H9 (cell line): ENCODE measurements around the gene WDR36. TPM values are rescaled to one million over a fixed set of nuclear protein-coding genes. Genes with fewer than 3 reads are reported as not detected.

Experiments used
- DNase-seq: peaks from one replicate; pipeline ENCODE4 v3.0.0-alpha.2; 2017
- H2AFZ ChIP-seq: one replicate; pipeline ENCODE4 v1.6.1; 2013; ENCODE audit warnings: mild to moderate bottlenecking, low read length, control low read depth, moderate library complexity
- H2AK5ac ChIP-seq: 2 replicates; pipeline ENCODE4 v1.6.1; 2013; ENCODE audit warnings: low read length, control low read depth, mixed read lengths; ENCODE audit not compliant: insufficient read length
- H2BK120ac ChIP-seq: one replicate; pipeline ENCODE4 v1.6.1; 2013; ENCODE audit warnings: low read depth, mild to moderate bottlenecking, low read length, control low read depth, inconsistent platforms; ENCODE audit not compliant: poor library complexity, severe bottlenecking
- H2BK12ac ChIP-seq: 2 replicates; pipeline ENCODE4 v1.6.1; 2013; ENCODE audit warnings: low read length, control low read depth, mixed read lengths, low read depth; ENCODE audit not compliant: insufficient read length
- H2BK15ac ChIP-seq: 2 replicates; pipeline ENCODE4 v1.6.1; 2013; ENCODE audit warnings: low read depth, low read length, control low read depth
- H2BK20ac ChIP-seq: one replicate; pipeline ENCODE4 v1.6.1; 2013; ENCODE audit warnings: low read depth, mild to moderate bottlenecking, low read length, control low read depth, inconsistent platforms; ENCODE audit not compliant: poor library complexity, severe bottlenecking
- H2BK5ac ChIP-seq: 2 replicates; pipeline ENCODE4 v1.6.1; 2013; ENCODE audit warnings: low read length, control low read depth, mixed read lengths; ENCODE audit not compliant: insufficient read length
- H3K14ac ChIP-seq: 2 replicates; pipeline ENCODE4 v1.6.1; 2013; ENCODE audit warnings: low read length, control low read depth; ENCODE audit not compliant: insufficient read depth
- H3K18ac ChIP-seq: 2 replicates; pipeline ENCODE4 v1.6.1; 2013; ENCODE audit warnings: low read depth, mild to moderate bottlenecking, mixed read lengths, low read length, control low read depth; ENCODE audit not compliant: insufficient read length
- H3K23ac ChIP-seq: 2 replicates; pipeline ENCODE4 v1.6.1; 2013; ENCODE audit warnings: low read length, control low read depth, mixed read lengths, low read depth; ENCODE audit not compliant: insufficient read length
- H3K23me2 ChIP-seq: 2 replicates; pipeline ENCODE4 v1.6.1; 2013; ENCODE audit warnings: low read depth, mild to moderate bottlenecking, mixed read lengths, low read length, control low read depth; ENCODE audit not compliant: insufficient read length, poor library complexity, severe bottlenecking
- H3K27ac ChIP-seq: 2 replicates; pipeline ENCODE4 v1.5.1; 2013; ENCODE audit warnings: low read length, control low read depth, mixed read lengths, low read depth; ENCODE audit not compliant: insufficient read length
- H3K27me3 ChIP-seq: 2 replicates; pipeline ENCODE4 v1.6.1; 2013; ENCODE audit warnings: low read length, control low read depth, inconsistent platforms; ENCODE audit not compliant: insufficient read depth
- H3K4ac ChIP-seq: 2 replicates; pipeline ENCODE4 v1.6.1; 2013; ENCODE audit warnings: low read depth, mild to moderate bottlenecking, control low read depth, inconsistent platforms, low read length, moderate library complexity
- H3K4me1 ChIP-seq: 2 replicates; pipeline ENCODE4 v1.6.1; 2013; ENCODE audit warnings: low read length, control low read depth, inconsistent platforms; ENCODE audit not compliant: insufficient read depth
- H3K4me2 ChIP-seq: 2 replicates; pipeline ENCODE4 v1.6.1; 2013; ENCODE audit warnings: low read length, control low read depth, mixed read lengths; ENCODE audit not compliant: insufficient read length, insufficient read depth
- H3K56ac ChIP-seq: 2 replicates; pipeline ENCODE4 v1.6.1; 2013; ENCODE audit warnings: low read depth, mild to moderate bottlenecking, mixed read lengths, low read length, control low read depth; ENCODE audit not compliant: insufficient read length
- H3K79me1 ChIP-seq: 2 replicates; pipeline ENCODE4 v1.6.1; 2013; ENCODE audit warnings: low read depth, mild to moderate bottlenecking, moderate library complexity, low read length, control low read depth, inconsistent platforms; ENCODE audit not compliant: insufficient read depth, poor library complexity, severe bottlenecking
- H3K79me2 ChIP-seq: 2 replicates; pipeline ENCODE4 v1.6.1; 2013; ENCODE audit warnings: low read length, control low read depth, inconsistent platforms; ENCODE audit not compliant: insufficient read depth
- H3K9ac ChIP-seq: 2 replicates; pipeline ENCODE4 v1.6.1; 2013; ENCODE audit warnings: low read length, control low read depth, mixed read lengths; ENCODE audit not compliant: insufficient read length; ENCODE audit errors: extremely low read depth
- H3K9me3 ChIP-seq: one replicate; pipeline ENCODE4 v1.6.1; 2013; ENCODE audit warnings: low read depth, low read length, inconsistent platforms; ENCODE audit not compliant: control insufficient read depth
- H3T11ph ChIP-seq: one replicate; pipeline ENCODE4 v1.6.1; 2013; ENCODE audit warnings: mild to moderate bottlenecking, low read length, control low read depth, inconsistent platforms
- H4K20me1 ChIP-seq: one replicate; pipeline ENCODE4 v1.6.1; 2013; ENCODE audit not compliant: control insufficient read depth, insufficient read length, insufficient read depth
- H4K5ac ChIP-seq: 2 replicates; pipeline ENCODE4 v1.6.1; 2013; ENCODE audit warnings: low read depth, mild to moderate bottlenecking, mixed read lengths, low read length, control low read depth; ENCODE audit not compliant: insufficient read length
- H4K8ac ChIP-seq: replicated peaks from 2 replicates; pipeline ENCODE4 v1.6.1; 2013; ENCODE audit warnings: low read length, control low read depth, mixed read lengths, low read depth; ENCODE audit not compliant: insufficient read length
- H4K91ac ChIP-seq: 2 replicates; pipeline ENCODE4 v1.6.1; 2013; ENCODE audit warnings: low read depth, mild to moderate bottlenecking, moderate library complexity, mixed read lengths, low read length, control low read depth; ENCODE audit not compliant: insufficient read length
- H3K27ac Mint-ChIP-seq, 3 experiments: 2 replicates in 2 of 3; 3 replicates in 1 of 3; pipeline ENCODE4 v1.8.0; 2020 to 2021; ENCODE audit warnings: mixed read lengths in 3 of 3, mild to moderate bottlenecking in 1 of 3, moderate library complexity in 1 of 3
- H3K27me3 Mint-ChIP-seq: 2 replicates; pipeline ENCODE4 v1.8.0; 2021; ENCODE audit warnings: low read depth, mild to moderate bottlenecking, moderate library complexity, mixed read lengths
- H3K36me3 Mint-ChIP-seq, 3 experiments: 2 replicates in 2 of 3; 3 replicates in 1 of 3; pipeline ENCODE4 v1.8.0; 2020 to 2021; ENCODE audit warnings: low read depth in 3 of 3, mixed read lengths in 3 of 3; ENCODE audit not compliant: insufficient read depth in 1 of 3
- H3K4me1 Mint-ChIP-seq, 2 experiments: 2 replicates each; pipeline ENCODE4 v1.8.0; 2020; ENCODE audit warnings: mixed read lengths in 2 of 2
- H3K4me3 Mint-ChIP-seq, 2 experiments: 2 replicates in 1 of 2; 3 replicates in 1 of 2; pipeline ENCODE4 v1.8.0; 2020 to 2021; ENCODE audit warnings: mild to moderate bottlenecking in 2 of 2, mixed read lengths in 2 of 2, moderate library complexity in 1 of 2
- H3K9me3 Mint-ChIP-seq, 2 experiments: 2 replicates in 1 of 2; 3 replicates in 1 of 2; pipeline ENCODE4 v1.8.0; 2020; ENCODE audit warnings: mild to moderate bottlenecking in 2 of 2, mixed read lengths in 2 of 2, moderate library complexity in 1 of 2
- WGBS: extraction: QIAGEN DNeasy Blood & Tissue Kit; methylation state at CpG from one replicate; pipeline ENCODE4 v1.1.7; 2013; ENCODE audit warnings: missing lambda C conversion rate, low lambda C conversion rate, mixed read lengths; ENCODE audit not compliant: insufficient read length; ENCODE audit errors: extremely low coverage; 5-methylcytosine and 5-hydroxymethylcytosine counted together
- total RNA-seq: library from RNA; stranded (reverse); gene quantifications from 2 replicates; pipeline ENCODE4 v1.2.1, GENCODE V29; 2021
- TF ChIP-seq, protein P1 (sequence below): fragments of 200-600 bp; sonication (generic); conservative IDR thresholded peaks from 3 replicates; pipeline ENCODE4 v1.8.0; 2021; ENCODE audit warnings: antibody characterized with exemption, mild to moderate bottlenecking

The WDR36 gene
- total RNA-seq, 1 experiment from 2014 or later: 42.0 TPM

GRCh38 chr5:111119856-111120255, 27.7 kb downstream of the WDR36 start:
- no peaks in the 10 kb centered on the region for H3K27me3 ChIP-seq
- Mint-ChIP-seq H3K4me3 (no peak overlapping the region), H3K36me3 (peaks cover 11 to 44% (median 37%) of the 10 kb centered on the region in 3 experiments; a peak in 6 of 7 replicates), H3K4me1 (peaks cover 32 to 36% of the 10 kb centered on the region in 2 experiments), H3K27ac (no peak overlapping the region), H3K9me3 (no peaks in the 10 kb centered on the region), H3K27me3 (no peaks in the 10 kb centered on the region)
- no peak overlapping the region for H3K56ac ChIP-seq
- no peak overlapping the region for H3K4me2 ChIP-seq
- no peak overlapping the region for H4K5ac ChIP-seq
- WGBS: no CpG with 5 or more reads among the region's 2 CpGs
- H3K79me2 ChIP-seq: no peaks in the 10 kb centered on the region
- H2AFZ ChIP-seq: no peak overlapping the region
- no peak overlapping the region for H3K4ac ChIP-seq
- H3K9ac ChIP-seq: no peak overlapping the region
- H2AK5ac ChIP-seq: no peak overlapping the region
- H2BK5ac ChIP-seq: no peak overlapping the region
- DNase-seq: no peak
- H3K9me3 ChIP-seq: no peaks in the 10 kb centered on the region
- no peak overlapping the region for H2BK15ac ChIP-seq
- no peak overlapping the region for H2BK12ac ChIP-seq
- no peak overlapping the region for H4K8ac ChIP-seq
- H3K79me1 ChIP-seq: no peaks in the 10 kb centered on the region
- no peaks in the 10 kb centered on the region; the same call in 1 of the 2 replicates for H3K4me1 ChIP-seq
- no peak overlapping the region for H4K91ac ChIP-seq
- H2BK120ac ChIP-seq: no peak overlapping the region
- TF ChIP-seq, protein P1, sequence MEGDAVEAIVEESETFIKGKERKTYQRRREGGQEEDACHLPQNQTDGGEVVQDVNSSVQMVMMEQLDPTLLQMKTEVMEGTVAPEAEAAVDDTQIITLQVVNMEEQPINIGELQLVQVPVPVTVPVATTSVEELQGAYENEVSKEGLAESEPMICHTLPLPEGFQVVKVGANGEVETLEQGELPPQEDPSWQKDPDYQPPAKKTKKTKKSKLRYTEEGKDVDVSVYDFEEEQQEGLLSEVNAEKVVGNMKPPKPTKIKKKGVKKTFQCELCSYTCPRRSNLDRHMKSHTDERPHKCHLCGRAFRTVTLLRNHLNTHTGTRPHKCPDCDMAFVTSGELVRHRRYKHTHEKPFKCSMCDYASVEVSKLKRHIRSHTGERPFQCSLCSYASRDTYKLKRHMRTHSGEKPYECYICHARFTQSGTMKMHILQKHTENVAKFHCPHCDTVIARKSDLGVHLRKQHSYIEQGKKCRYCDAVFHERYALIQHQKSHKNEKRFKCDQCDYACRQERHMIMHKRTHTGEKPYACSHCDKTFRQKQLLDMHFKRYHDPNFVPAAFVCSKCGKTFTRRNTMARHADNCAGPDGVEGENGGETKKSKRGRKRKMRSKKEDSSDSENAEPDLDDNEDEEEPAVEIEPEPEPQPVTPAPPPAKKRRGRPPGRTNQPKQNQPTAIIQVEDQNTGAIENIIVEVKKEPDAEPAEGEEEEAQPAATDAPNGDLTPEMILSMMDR: no peak
- H4K20me1 ChIP-seq: no peaks in the 10 kb centered on the region
- H2BK20ac ChIP-seq: no peak overlapping the region
- no peak overlapping the region for H3K27ac ChIP-seq
- H3K23ac ChIP-seq: no peak overlapping the region
- no peak overlapping the region for H3T11ph ChIP-seq
- H3K18ac ChIP-seq: no peak overlapping the region
- no peaks in the 10 kb centered on the region for H3K23me2 ChIP-seq
- H3K14ac ChIP-seq: no peak overlapping the region
